Activated B cell treated with CpG ODN at 0.5 μM for 24 hours (primary cell): ENCODE measurements around the gene EIF4A3. TPM values are rescaled to one million over a fixed set of nuclear protein-coding genes. Genes with fewer than 3 reads are reported as not detected.

ENCODE experiments used
- ATAC-seq: fragments of 200-7000 bp; cut with Tn5 transposase; one replicate; pipeline ENCODE4 v1.10.0; 2021; ENCODE audit warnings: low read depth, mild to moderate bottlenecking, moderate library complexity
- CTCF ChIA-PET: fragments of 350-600 bp; sonication (Branson Sonifier 250); formaldehyde crosslinking; loops from one replicate; lab custom pipeline; 2021; ENCODE audit warnings: antibody characterized with exemption; lab: Charles Lee
- POLR2A ChIA-PET: fragments of 350-600 bp; sonication (Branson Sonifier 250); formaldehyde crosslinking; loops from one replicate; lab custom pipeline; 2021; ENCODE audit warnings: antibody characterized with exemption; lab: Charles Lee
- DNase-seq: peaks from one replicate; pipeline ENCODE4 v3.0.0; 2022
- H3K27ac Mint-ChIP-seq: one replicate; pipeline ENCODE4 v1.8.0; 2020; ENCODE audit warnings: mixed read lengths
- H3K27me3 Mint-ChIP-seq: one replicate; pipeline ENCODE4 v1.8.0; 2021; ENCODE audit warnings: mixed read lengths
- H3K36me3 Mint-ChIP-seq: one replicate; pipeline ENCODE4 v1.8.0; 2021; ENCODE audit warnings: low read depth, mixed read lengths
- H3K4me1 Mint-ChIP-seq: one replicate; pipeline ENCODE4 v1.8.0; 2021; ENCODE audit warnings: mixed read lengths
- H3K4me3 Mint-ChIP-seq: one replicate; pipeline ENCODE4 v1.8.0; 2020; ENCODE audit warnings: mild to moderate bottlenecking, mixed read lengths
- H3K9me3 Mint-ChIP-seq: one replicate; pipeline ENCODE4 v1.8.0; 2020; ENCODE audit warnings: mixed read lengths
- CTCF ChIP-seq: fragments of 200-600 bp; IDR thresholded peaks from one replicate; pipeline ENCODE4 v1.8.0; 2022; ENCODE audit warnings: antibody characterized with exemption, mild to moderate bottlenecking
- intact Hi-C: fragments of 100-400 bp; cut with micrococcal nuclease; formaldehyde crosslinking; loops from one replicate; pipeline ENCODE4 v1.15.1; 2024
- total RNA-seq: library from RNA; stranded (reverse); gene quantifications from 2 replicates; pipeline ENCODE4 v1.2.3, GENCODE V29; 2022

Gene EIF4A3
- total RNA-seq: 84.0 and 88.1 TPM in 2 replicates

GRCh38 chr17:80147035-80147822 is at the start of gene EIF4A3:
Gene EIF4A3, minus strand, starts transcription at chr17:80147128. Its CDS starts 167 bp downstream, at chr17:80146961.
- Mint-ChIP-seq H3K27ac (peak within 1 kb of the TSS; percentile 90), H3K36me3 (peaks cover 33% of the 10 kb centered on the region), H3K4me3 (peak within 1 kb of the TSS; percentile 98), H3K9me3 (no peaks in the 10 kb centered on the region), H3K4me1 (peaks cover 42% of the 10 kb centered on the region), H3K27me3 (no peaks in the 10 kb centered on the region)
- intact Hi-C loops: loop anchor here (1.0 to 5.0 kb wide), 8 partner anchors 46 to 1365 kb away; partner anchors contain the start of genes ACTG1, CBX4 and GAA
- ATAC-seq (peak; percentile 88), DNase-seq (peak; percentile 95)
- POLR2A ChIA-PET: interaction anchor here (1.0 to 1.1 kb wide), 3 partner anchors 46 to 307 kb away, joined by 3 to 4 read pairs (median 3); partner anchors contain the start of gene GAA
- CTCF ChIA-PET: interaction anchor here (1.5 kb wide), 1 partner anchor 49 kb away, joined by 4 read pairs; no protein-coding TSS in a partner anchor
- TF ChIP-seq CTCF: no peak

- DNase-seq (no peak), ATAC-seq (no peak)
- Mint-ChIP-seq H3K9me3 (no peaks in the 10 kb centered on the region), H3K27ac (no peak overlapping the region), H3K4me1 (no peaks in the 10 kb centered on the region), H3K36me3 (no peaks in the 10 kb centered on the region), H3K27me3 (peaks cover 5% of the 10 kb centered on the region), H3K4me3 (no peak overlapping the region)
- intact Hi-C loops: loop anchor here (1.0 to 10.0 kb wide), 5 partner anchors 57 to 786 kb away; no protein-coding TSS in a partner anchor
- no peak for TF ChIP-seq CTCF
- ChIA-PET POLR2A (interaction anchor here (1.8 kb wide), 1 partner anchor 67 kb away, joined by 4 read pairs; no protein-coding TSS in a partner anchor), CTCF (interaction anchor here (1.3 to 3.3 kb wide), 5 partner anchors 17 to 165 kb away, joined by 3 to 37 read pairs (median 10); partner anchors contain the start of genes SGSH and SLC26A11)
Observed at GRCh38 chr17:80196652-80197051, 49.7 kb upstream of the EIF4A3 start.

GRCh38 chr17:80195671-80196529 is 49.0 kb upstream of the EIF4A3 start:
- ChIA-PET POLR2A (interaction anchor here (0.6 to 1.8 kb wide), 3 partner anchors 56 to 1384 kb away, joined by 3 to 6 read pairs (median 4); no protein-coding TSS in a partner anchor), CTCF (interaction anchor here (0.7 to 3.3 kb wide), 10 partner anchors 15 to 166 kb away, joined by 3 to 37 read pairs (median 4); partner anchors contain the start of genes SGSH and SLC26A11)
- peaks cover 5% of the 10 kb centered on the region for H3K27me3 Mint-ChIP-seq
- TF ChIP-seq CTCF: peak; percentile 93
- H3K36me3 Mint-ChIP-seq: no peaks in the 10 kb centered on the region
- ATAC-seq: no peak
- H3K4me3 Mint-ChIP-seq: no peak overlapping the region
- no peaks in the 10 kb centered on the region for H3K4me1 Mint-ChIP-seq
- H3K27ac Mint-ChIP-seq: no peak overlapping the region
- peak; percentile 50 for DNase-seq
- H3K9me3 Mint-ChIP-seq: no peaks in the 10 kb centered on the region
- intact Hi-C loops: loop anchor here (1.0 to 10.0 kb wide), 5 partner anchors 57 to 786 kb away; no protein-coding TSS in a partner anchor

- intact Hi-C loops: loop anchor here (5.0 to 10.0 kb wide), 3 partner anchors 100 to 787 kb away; no protein-coding TSS in a partner anchor
- TF ChIP-seq CTCF: no peak
- H3K9me3 Mint-ChIP-seq: no peaks in the 10 kb centered on the region
- H3K4me3 Mint-ChIP-seq: no peak overlapping the region
- ChIA-PET POLR2A (interaction anchor here (1.8 kb wide), 1 partner anchor 69 kb away, joined by 4 read pairs; no protein-coding TSS in a partner anchor), CTCF (interaction anchor here (0.9 to 3.3 kb wide), 6 partner anchors 16 to 155 kb away, joined by 3 to 37 read pairs (median 4); partner anchors contain the start of genes SGSH and SLC26A11)
- H3K36me3 Mint-ChIP-seq: no peaks in the 10 kb centered on the region
- H3K4me1 Mint-ChIP-seq: no peaks in the 10 kb centered on the region
- H3K27ac Mint-ChIP-seq: no peak overlapping the region
- no peak for DNase-seq
- H3K27me3 Mint-ChIP-seq: peaks cover 5% of the 10 kb centered on the region
- ATAC-seq: no peak
Observed at GRCh38 chr17:80195141-80195540, 48.2 kb upstream of the EIF4A3 start.
